GM12878 (cell line): Measurements from ENCODE around the gene DLK1.

Experiments used
- BRCA1 ChIP-seq: IDR thresholded peaks from 2 replicates; pipeline ENCODE4 v1.6.1; 2011; ENCODE audit warnings: low read depth, low read length, improper control_type of control experiment
- CEBPZ ChIP-seq: fragments of 150-350 bp; IDR thresholded peaks from 2 replicates; pipeline ENCODE4 v1.6.1; 2016; ENCODE audit warnings: low read depth, low read length
- ESRRA ChIP-seq: IDR thresholded peaks from 2 replicates; pipeline ENCODE4 v1.6.1; 2012; ENCODE audit warnings: mild to moderate bottlenecking, low read length, improper control_type of control experiment
- HCFC1 ChIP-seq: fragments of 150-350 bp; IDR thresholded peaks from 2 replicates; pipeline ENCODE4 v1.6.1; 2014; ENCODE audit warnings: low read length
- IRF3 ChIP-seq: fragments of 450-650 bp; IDR thresholded peaks from 2 replicates; pipeline ENCODE4 v1.6.1; 2014; ENCODE audit warnings: mild to moderate bottlenecking
- PKNOX1 ChIP-seq: fragments of 450-650 bp; IDR thresholded peaks from 2 replicates; pipeline ENCODE4 v1.6.1; 2016; ENCODE audit warnings: mild to moderate bottlenecking
- USF1 ChIP-seq: IDR thresholded peaks from 2 replicates; pipeline ENCODE4 v1.6.1; 2011; ENCODE audit warnings: borderline replicate concordance, low read depth, mild to moderate bottlenecking, moderate library complexity, mixed read lengths, low read length; ENCODE audit not compliant: insufficient read depth; ENCODE audit errors: extremely low read length
- USF2 ChIP-seq: IDR thresholded peaks from 2 replicates; pipeline ENCODE4 v1.6.1; 2011; ENCODE audit warnings: low read depth, low read length, improper control_type of control experiment, borderline replicate concordance
- WRNIP1 ChIP-seq: IDR thresholded peaks from 2 replicates; pipeline ENCODE4 v1.6.1; 2011; ENCODE audit warnings: low read depth, low read length, improper control_type of control experiment, borderline replicate concordance

GRCh38 chr14:100785338-100785615, 58.6 kb downstream of the DLK1 start:
- TF ChIP-seq CEBPZ (no peak), BRCA1 (no peak), USF2 (no peak), HCFC1 (no peak), PKNOX1 (no peak), USF1 (no peak), ESRRA (no peak), IRF3 (no peak), WRNIP1 (no peak)
